ENCODE measurements around the gene ENTPD2. TPM values are rescaled to one million over a fixed set of nuclear protein-coding genes. Genes with fewer than 3 reads are reported as not detected.

Gene ENTPD2
- total RNA-seq, 5 donors from 2014 or later (not counting 1 experiment from before 2014, with no cell fraction given) = 0.32 TPM; not detected in 4

- H3K4me3 ChIP-seq (ENCODE audit: control insufficient read depth in 1 of 2, extremely low read depth in 1 of 2, low read length in 1 of 2) = no peak overlapping the region
- no peak overlapping the region for H3K27ac ChIP-seq (ENCODE audit: low read length)
- no peak for ATAC-seq (replicated peaks in 1 of 4)
- ChIA-PET CTCF (interaction anchor here in 1 of 2 donors (1.0 kb wide), 1 partner anchor 17 kb away, joined by 5 read pairs; the partner anchor contains the start of gene FUT7), POLR2A (no interaction called here)
- H3K9me3 ChIP-seq = no peaks in the 10 kb centered on the region
- Mint-ChIP-seq H3K27ac (no peak overlapping the region), H3K36me3 (no peaks in the 10 kb centered on the region), H3K4me3 (no peak overlapping the region), H3K9me3 (no peaks in the 10 kb centered on the region), H3K27me3 (peaks cover 6 to 60% of the 10 kb centered on the region in 2 donors), H3K4me1 (peaks cover 8 to 20% (median 16%) of the 10 kb centered on the region in 3 donors)
- H3K36me3 ChIP-seq (ENCODE audit: control insufficient read depth in 2 of 2, extremely low read depth in 1 of 2, insufficient read depth in 1 of 2, low read length in 1 of 2) = no peaks in the 10 kb centered on the region
- WGBS (ENCODE audit: insufficient coverage) = 39% methylated on average over 57 of the region's 72 CpGs
- peaks cover 2 to 93% of the 10 kb centered on the region in 2 experiments for H3K27me3 ChIP-seq (replicated peaks in 1 of 2; ENCODE audit: control insufficient read depth in 2 of 2, extremely low read depth in 1 of 2, insufficient read depth in 2 of 2, low read length in 1 of 2)
- H3K4me1 ChIP-seq (ENCODE audit: control insufficient read depth in 1 of 2, extremely low read depth in 1 of 2, insufficient read depth in 2 of 2, low read length in 2 of 2) = peaks cover 11 to 55% of the 10 kb centered on the region in 2 experiments
- no peak for DNase-seq
These were observed 5.0 kb downstream of the ENTPD2 start for GRCh38 chr9:137048655-137049543.

GRCh38 chr9:137046088-137046787, 7.6 kb downstream of the ENTPD2 start, which contains the start of gene NPDC1:
NPDC1 (minus strand) TSS chr9:137046177; CDS start chr9:137045989, 188 bp downstream.
- CTCF ChIA-PET = interaction anchor here (0.6 to 1.4 kb wide), 20 partner anchors 11 to 248 kb away, joined by 3 to 9 read pairs (median 4); partner anchors contain the start of genes FUT7 (in 1 of the 2), RNF224 (in 1 of the 2), SAPCD2 (in 1 of the 2) and TUBB4B (in 1 of the 2)
- Mint-ChIP-seq H3K4me3 (peak within 1 kb of the TSS; percentile 63 to 81 (median 76)), H3K27ac (no peak within 1 kb of the TSS), H3K4me1 (peaks cover 8 to 22% (median 20%) of the 10 kb centered on the region in 3 donors), H3K9me3 (no peaks in the 10 kb centered on the region), H3K36me3 (no peaks in the 10 kb centered on the region), H3K27me3 (peaks cover 6 to 54% of the 10 kb centered on the region in 2 donors)
- Histone ChIP-seq H3K36me3 (ENCODE audit: control insufficient read depth in 2 of 2, extremely low read depth in 1 of 2, insufficient read depth in 1 of 2, low read length in 1 of 2) (no peaks in the 10 kb centered on the region), H3K4me1 (ENCODE audit: control insufficient read depth in 1 of 2, extremely low read depth in 1 of 2, insufficient read depth in 2 of 2, low read length in 2 of 2) (peaks cover 11 to 48% of the 10 kb centered on the region in 2 experiments), H3K27me3 (replicated peaks in 1 of 2; ENCODE audit: control insufficient read depth in 2 of 2, extremely low read depth in 1 of 2, insufficient read depth in 2 of 2, low read length in 1 of 2) (peaks cover 2 to 91% of the 10 kb centered on the region in 2 experiments), H3K4me3 (ENCODE audit: control insufficient read depth in 1 of 2, extremely low read depth in 1 of 2, low read length in 1 of 2) (peak within 1 kb of the TSS; percentile 50 to 55), H3K27ac (ENCODE audit: low read length) (no peak within 1 kb of the TSS), H3K9me3 (no peaks in the 10 kb centered on the region)
- peak; percentile 76 to 81 (median 78) for ATAC-seq (replicated peaks in 1 of 4)
- POLR2A ChIA-PET = interaction anchor here in 1 of 2 donors (0.6 kb wide), 1 partner anchor 319 kb away, joined by 5 read pairs; no protein-coding TSS in a partner anchor
- 1% methylated on average over 57 of the region's 57 CpGs for WGBS (ENCODE audit: insufficient coverage)
- peak; percentile 46 to 87 (median 71) for DNase-seq

GRCh38 chr9:137045294-137046087, 8.4 kb downstream of the ENTPD2 start:
- Histone ChIP-seq H3K27ac (ENCODE audit: low read length) (no peak overlapping the region), H3K4me1 (ENCODE audit: control insufficient read depth in 1 of 2, extremely low read depth in 1 of 2, insufficient read depth in 2 of 2, low read length in 2 of 2) (peaks cover 11 to 48% of the 10 kb centered on the region in 2 experiments), H3K36me3 (ENCODE audit: control insufficient read depth in 2 of 2, extremely low read depth in 1 of 2, insufficient read depth in 1 of 2, low read length in 1 of 2) (no peaks in the 10 kb centered on the region), H3K9me3 (no peaks in the 10 kb centered on the region), H3K4me3 (ENCODE audit: control insufficient read depth in 1 of 2, extremely low read depth in 1 of 2, low read length in 1 of 2) (peak overlapping the region; percentile 50 to 55), H3K27me3 (replicated peaks in 1 of 2; ENCODE audit: control insufficient read depth in 2 of 2, extremely low read depth in 1 of 2, insufficient read depth in 2 of 2, low read length in 1 of 2) (peaks cover 2 to 91% of the 10 kb centered on the region in 2 experiments)
- POLR2A ChIA-PET = interaction anchor here in 1 of 2 donors (0.7 kb wide), 1 partner anchor 25 kb away, joined by 3 read pairs; no protein-coding TSS in a partner anchor
- H3K4me1 Mint-ChIP-seq = peaks cover 8 to 22% (median 20%) of the 10 kb centered on the region in 3 donors
- H3K27me3 Mint-ChIP-seq = peaks cover 6 to 47% of the 10 kb centered on the region in 2 donors
- H3K9me3 Mint-ChIP-seq = no peaks in the 10 kb centered on the region
- peak overlapping the region; percentile 63 to 81 (median 76) for H3K4me3 Mint-ChIP-seq
- peak; percentile 11 to 28 (median 21) for ATAC-seq (replicated peaks in 1 of 4)
- H3K36me3 Mint-ChIP-seq = no peaks in the 10 kb centered on the region
- no peak overlapping the region for H3K27ac Mint-ChIP-seq
- 3% methylated on average over 94 of the region's 96 CpGs for WGBS (ENCODE audit: insufficient coverage)
- CTCF ChIA-PET = interaction anchor here (0.6 to 1.8 kb wide), 4 partner anchors 10 to 248 kb away, joined by 3 to 7 read pairs (median 4); partner anchors contain the start of gene SAPCD2 (in 1 of the 2)
- DNase-seq = no peak

GRCh38 chr9:137044502-137045177, 9.2 kb downstream of the ENTPD2 start:
- no peak overlapping the region for H3K27ac ChIP-seq (ENCODE audit: low read length)
- peaks cover 3 to 41% of the 10 kb centered on the region in 2 donors for H3K27me3 Mint-ChIP-seq
- H3K36me3 ChIP-seq (ENCODE audit: control insufficient read depth in 2 of 2, extremely low read depth in 1 of 2, insufficient read depth in 1 of 2, low read length in 1 of 2) = no peaks in the 10 kb centered on the region
- CTCF ChIA-PET = interaction anchor here in 1 of 2 donors (1.6 to 1.8 kb wide), 2 partner anchors 9 to 15 kb away, joined by 4 read pairs; no protein-coding TSS in a partner anchor
- H3K36me3 Mint-ChIP-seq = no peaks in the 10 kb centered on the region
- H3K4me3 ChIP-seq (ENCODE audit: control insufficient read depth in 1 of 2, extremely low read depth in 1 of 2, low read length in 1 of 2) = peak overlapping the region; percentile 34 to 38
- H3K9me3 ChIP-seq = no peaks in the 10 kb centered on the region
- POLR2A ChIA-PET = interaction anchor here in 1 of 2 donors (0.7 kb wide), 1 partner anchor 26 kb away, joined by 3 read pairs; no protein-coding TSS in a partner anchor
- ATAC-seq (replicated peaks in 1 of 4) (peak in 3 of 4 experiments; percentile 28 to 36 (median 36)), DNase-seq (no peak)
- no peaks in the 10 kb centered on the region for H3K9me3 Mint-ChIP-seq
- WGBS (ENCODE audit: insufficient coverage) = 8% methylated on average over 13 of the region's 18 CpGs
- peaks cover 8 to 20% (median 20%) of the 10 kb centered on the region in 3 donors for H3K4me1 Mint-ChIP-seq
- H3K27ac Mint-ChIP-seq = peak overlapping the region; percentile 11 to 23
- peaks cover 2 to 90% of the 10 kb centered on the region in 2 experiments for H3K27me3 ChIP-seq (replicated peaks in 1 of 2; ENCODE audit: control insufficient read depth in 2 of 2, extremely low read depth in 1 of 2, insufficient read depth in 2 of 2, low read length in 1 of 2)
- peaks cover 11 to 45% of the 10 kb centered on the region in 2 experiments for H3K4me1 ChIP-seq (ENCODE audit: control insufficient read depth in 1 of 2, extremely low read depth in 1 of 2, insufficient read depth in 2 of 2, low read length in 2 of 2)
- H3K4me3 Mint-ChIP-seq = peak overlapping the region; percentile 63 to 81 (median 76)

- Mint-ChIP-seq H3K27ac (no peak overlapping the region), H3K4me1 (peaks cover 8 to 20% (median 18%) of the 10 kb centered on the region in 3 donors), H3K27me3 (peaks cover 0 to 37% of the 10 kb centered on the region in 2 donors), H3K36me3 (no peaks in the 10 kb centered on the region), H3K9me3 (no peaks in the 10 kb centered on the region), H3K4me3 (peak overlapping the region in 2 of 3 donors; percentile 76 to 81)
- H3K4me1 ChIP-seq (ENCODE audit: control insufficient read depth in 1 of 2, extremely low read depth in 1 of 2, insufficient read depth in 2 of 2, low read length in 2 of 2) = peaks cover 11 to 39% of the 10 kb centered on the region in 2 experiments
- peaks cover 2 to 90% of the 10 kb centered on the region in 2 experiments for H3K27me3 ChIP-seq (replicated peaks in 1 of 2; ENCODE audit: control insufficient read depth in 2 of 2, extremely low read depth in 1 of 2, insufficient read depth in 2 of 2, low read length in 1 of 2)
- CTCF ChIA-PET = interaction anchor here in 1 of 2 donors (1.6 to 1.8 kb wide), 2 partner anchors 9 to 15 kb away, joined by 4 read pairs; no protein-coding TSS in a partner anchor
- POLR2A ChIA-PET = no interaction called here
- H3K36me3 ChIP-seq (ENCODE audit: control insufficient read depth in 2 of 2, extremely low read depth in 1 of 2, insufficient read depth in 1 of 2, low read length in 1 of 2) = no peaks in the 10 kb centered on the region
- 64% methylated on average over 12 of the region's 12 CpGs for WGBS (ENCODE audit: insufficient coverage)
- H3K9me3 ChIP-seq = no peaks in the 10 kb centered on the region
- peak overlapping the region in 1 of 2 donors; percentile 38 for H3K4me3 ChIP-seq (ENCODE audit: control insufficient read depth in 1 of 2, extremely low read depth in 1 of 2, low read length in 1 of 2)
- no peak for DNase-seq
- H3K27ac ChIP-seq (ENCODE audit: low read length) = no peak overlapping the region
- no peak for ATAC-seq (replicated peaks in 1 of 4)
These were observed 9.8 kb downstream of the ENTPD2 start for GRCh38 chr9:137044037-137044436.
